Dendritic cell treated with granulocyte-macrophage colony-stimulating factor and Interleukin-4, amounts not matched to agents 40 ng/mL and 50 ng/mL, for 4 days (primary cell): ENCODE data around the gene SCFD2.

Experiments
- H3K27ac Mint-ChIP-seq: one replicate; pipeline ENCODE4 v1.8.0; 2022; ENCODE audit warnings: mild to moderate bottlenecking, mixed read lengths
- H3K27me3 Mint-ChIP-seq: one replicate; pipeline ENCODE4 v1.8.0; 2022; ENCODE audit warnings: mild to moderate bottlenecking, mixed read lengths
- H3K36me3 Mint-ChIP-seq: one replicate; pipeline ENCODE4 v1.8.0; 2022; ENCODE audit warnings: low read depth, mixed read lengths
- H3K4me1 Mint-ChIP-seq: one replicate; pipeline ENCODE4 v1.8.0; 2022; ENCODE audit warnings: low read depth, mixed read lengths
- H3K4me3 Mint-ChIP-seq: one replicate; pipeline ENCODE4 v1.8.0; 2022; ENCODE audit warnings: mild to moderate bottlenecking, moderate library complexity, mixed read lengths
- H3K9me3 Mint-ChIP-seq: one replicate; pipeline ENCODE4 v1.8.0; 2022; ENCODE audit warnings: mixed read lengths
- intact Hi-C: fragments of 100-400 bp; cut with micrococcal nuclease; formaldehyde crosslinking; loops from one replicate; pipeline ENCODE4 v1.15.0; 2022

SCFD2 gene

GRCh38 chr4:52880994-52881393 lies 484.9 kb downstream of the SCFD2 start:
- H3K36me3 Mint-ChIP-seq, result peaks cover 6% of the 10 kb centered on the region
- peaks cover 9% of the 10 kb centered on the region for H3K4me1 Mint-ChIP-seq
- H3K4me3 Mint-ChIP-seq, result no peak overlapping the region
- no peak overlapping the region for H3K27ac Mint-ChIP-seq
- H3K27me3 Mint-ChIP-seq, result no peaks in the 10 kb centered on the region
- intact Hi-C loops, result no loop called here
- H3K9me3 Mint-ChIP-seq, result no peaks in the 10 kb centered on the region

GRCh38 chr4:52879471-52879870 lies 486.4 kb downstream of the SCFD2 start:
- Mint-ChIP-seq H3K27ac (no peak overlapping the region), H3K9me3 (no peaks in the 10 kb centered on the region), H3K27me3 (no peaks in the 10 kb centered on the region), H3K36me3 (peaks cover 6% of the 10 kb centered on the region), H3K4me3 (no peak overlapping the region), H3K4me1 (peaks cover 6% of the 10 kb centered on the region)
- intact Hi-C loops, result no loop called here

- Mint-ChIP-seq H3K27ac (no peak overlapping the region), H3K4me1 (no peaks in the 10 kb centered on the region), H3K9me3 (no peaks in the 10 kb centered on the region), H3K27me3 (no peaks in the 10 kb centered on the region), H3K4me3 (no peak overlapping the region), H3K36me3 (no peaks in the 10 kb centered on the region)
- intact Hi-C loops, result no loop called here
Measured at GRCh38 chr4:52877694-52878093, 488.2 kb downstream of the SCFD2 start.

GRCh38 chr4:52877036-52877435 lies 488.8 kb downstream of the SCFD2 start:
- H3K4me1 Mint-ChIP-seq, result no peaks in the 10 kb centered on the region
- H3K36me3 Mint-ChIP-seq, result no peaks in the 10 kb centered on the region
- H3K27ac Mint-ChIP-seq, result no peak overlapping the region
- H3K27me3 Mint-ChIP-seq, result no peaks in the 10 kb centered on the region
- H3K4me3 Mint-ChIP-seq, result no peak overlapping the region
- intact Hi-C loops, result no loop called here
- H3K9me3 Mint-ChIP-seq, result no peaks in the 10 kb centered on the region

GRCh38 chr4:52876069-52876468 lies 489.8 kb downstream of the SCFD2 start:
- no peaks in the 10 kb centered on the region for H3K4me1 Mint-ChIP-seq
- intact Hi-C loops, result no loop called here
- H3K27me3 Mint-ChIP-seq, result no peaks in the 10 kb centered on the region
- no peak overlapping the region for H3K27ac Mint-ChIP-seq
- peaks cover 8% of the 10 kb centered on the region for H3K36me3 Mint-ChIP-seq
- H3K4me3 Mint-ChIP-seq, result no peak overlapping the region
- no peaks in the 10 kb centered on the region for H3K9me3 Mint-ChIP-seq

- no peaks in the 10 kb centered on the region for H3K27me3 Mint-ChIP-seq
- H3K9me3 Mint-ChIP-seq, result no peaks in the 10 kb centered on the region
- H3K4me3 Mint-ChIP-seq, result no peak overlapping the region
- no peaks in the 10 kb centered on the region for H3K4me1 Mint-ChIP-seq
- H3K36me3 Mint-ChIP-seq, result peaks cover 12% of the 10 kb centered on the region
- intact Hi-C loops, result no loop called here
- no peak overlapping the region for H3K27ac Mint-ChIP-seq
Measured at GRCh38 chr4:52874948-52875347, 490.9 kb downstream of the SCFD2 start.

- Mint-ChIP-seq H3K4me3 (no peak overlapping the region), H3K4me1 (no peaks in the 10 kb centered on the region), H3K36me3 (peaks cover 12% of the 10 kb centered on the region), H3K27ac (no peak overlapping the region), H3K27me3 (no peaks in the 10 kb centered on the region), H3K9me3 (no peaks in the 10 kb centered on the region)
- intact Hi-C loops, result no loop called here
Measured at GRCh38 chr4:52873861-52874343, 492.0 kb downstream of the SCFD2 start.

GRCh38 chr4:52873191-52873590 lies 492.7 kb downstream of the SCFD2 start:
- no peak overlapping the region for H3K4me3 Mint-ChIP-seq
- intact Hi-C loops, result no loop called here
- H3K27me3 Mint-ChIP-seq, result no peaks in the 10 kb centered on the region
- H3K4me1 Mint-ChIP-seq, result no peaks in the 10 kb centered on the region
- no peak overlapping the region for H3K27ac Mint-ChIP-seq
- peaks cover 12% of the 10 kb centered on the region for H3K36me3 Mint-ChIP-seq
- no peaks in the 10 kb centered on the region for H3K9me3 Mint-ChIP-seq

GRCh38 chr4:52870225-52870624 lies 495.6 kb downstream of the SCFD2 start:
- Mint-ChIP-seq H3K9me3 (no peaks in the 10 kb centered on the region), H3K4me3 (no peak overlapping the region), H3K27me3 (peaks cover 2% of the 10 kb centered on the region), H3K27ac (no peak overlapping the region), H3K36me3 (peaks cover 12% of the 10 kb centered on the region), H3K4me1 (no peaks in the 10 kb centered on the region)
- intact Hi-C loops, result no loop called here

- intact Hi-C loops, result loop anchor here (10.0 kb wide), 1 partner anchor 215 kb away; the partner anchor contains the start of gene USP46
- Mint-ChIP-seq H3K4me3 (no peak overlapping the region), H3K36me3 (peaks cover 12% of the 10 kb centered on the region), H3K27me3 (peaks cover 2% of the 10 kb centered on the region), H3K27ac (no peak overlapping the region), H3K9me3 (no peaks in the 10 kb centered on the region), H3K4me1 (no peaks in the 10 kb centered on the region)
Measured at GRCh38 chr4:52869656-52870055, 496.2 kb downstream of the SCFD2 start.

GRCh38 chr4:52869196-52869595 lies 496.7 kb downstream of the SCFD2 start:
- H3K27ac Mint-ChIP-seq, result no peak overlapping the region
- no peaks in the 10 kb centered on the region for H3K9me3 Mint-ChIP-seq
- H3K4me3 Mint-ChIP-seq, result no peak overlapping the region
- H3K4me1 Mint-ChIP-seq, result no peaks in the 10 kb centered on the region
- peaks cover 12% of the 10 kb centered on the region for H3K36me3 Mint-ChIP-seq
- peaks cover 6% of the 10 kb centered on the region for H3K27me3 Mint-ChIP-seq
- intact Hi-C loops, result loop anchor here (10.0 kb wide), 1 partner anchor 214 kb away; the partner anchor contains the start of gene USP46

GRCh38 chr4:52868133-52868532 lies 497.7 kb downstream of the SCFD2 start:
- peaks cover 13% of the 10 kb centered on the region for H3K27me3 Mint-ChIP-seq
- no peak overlapping the region for H3K27ac Mint-ChIP-seq
- no peaks in the 10 kb centered on the region for H3K4me1 Mint-ChIP-seq
- peaks cover 12% of the 10 kb centered on the region for H3K36me3 Mint-ChIP-seq
- intact Hi-C loops, result loop anchor here (10.0 kb wide), 1 partner anchor 213 kb away; the partner anchor contains the start of gene USP46
- no peak overlapping the region for H3K4me3 Mint-ChIP-seq
- H3K9me3 Mint-ChIP-seq, result no peaks in the 10 kb centered on the region

GRCh38 chr4:52867163-52867562 lies 498.7 kb downstream of the SCFD2 start:
- no peaks in the 10 kb centered on the region for H3K4me1 Mint-ChIP-seq
- H3K9me3 Mint-ChIP-seq, result no peaks in the 10 kb centered on the region
- no peak overlapping the region for H3K27ac Mint-ChIP-seq
- H3K27me3 Mint-ChIP-seq, result peaks cover 23% of the 10 kb centered on the region
- intact Hi-C loops, result loop anchor here (10.0 kb wide), 1 partner anchor 212 kb away; the partner anchor contains the start of gene USP46
- H3K36me3 Mint-ChIP-seq, result peaks cover 12% of the 10 kb centered on the region
- H3K4me3 Mint-ChIP-seq, result no peak overlapping the region

GRCh38 chr4:52866734-52867133 lies 499.1 kb downstream of the SCFD2 start:
- no peaks in the 10 kb centered on the region for H3K9me3 Mint-ChIP-seq
- peaks cover 24% of the 10 kb centered on the region for H3K27me3 Mint-ChIP-seq
- intact Hi-C loops, result loop anchor here (10.0 kb wide), 1 partner anchor 212 kb away; the partner anchor contains the start of gene USP46
- H3K4me1 Mint-ChIP-seq, result peaks cover 1% of the 10 kb centered on the region
- peaks cover 11% of the 10 kb centered on the region for H3K36me3 Mint-ChIP-seq
- no peak overlapping the region for H3K27ac Mint-ChIP-seq
- H3K4me3 Mint-ChIP-seq, result no peak overlapping the region

- Mint-ChIP-seq H3K4me3 (no peak overlapping the region), H3K9me3 (no peaks in the 10 kb centered on the region), H3K36me3 (no peaks in the 10 kb centered on the region), H3K4me1 (peaks cover 7% of the 10 kb centered on the region), H3K27ac (no peak overlapping the region), H3K27me3 (peaks cover 37% of the 10 kb centered on the region)
- intact Hi-C loops, result loop anchor here (10.0 kb wide), 1 partner anchor 210 kb away; the partner anchor contains the start of gene USP46
Measured at GRCh38 chr4:52865300-52865699, 500.6 kb downstream of the SCFD2 start.
